HL-60/S4 (cell line): ENCODE measurements around the gene ARHGAP30.
"Not testable (repeated sequence)": the region's sequence is repeated elsewhere in the genome, so short reads cannot be mapped to it uniquely, and the experiment has no call there.

Experiments used
- in situ Hi-C: fragments of 300-500 bp; cut with MboI; formaldehyde crosslinking; loops from 2 replicates; pipeline ENCODE4 v1.14.3; 2022; ENCODE audit warnings: low sequenced_read_pairs

The ARHGAP30 gene, protein sequence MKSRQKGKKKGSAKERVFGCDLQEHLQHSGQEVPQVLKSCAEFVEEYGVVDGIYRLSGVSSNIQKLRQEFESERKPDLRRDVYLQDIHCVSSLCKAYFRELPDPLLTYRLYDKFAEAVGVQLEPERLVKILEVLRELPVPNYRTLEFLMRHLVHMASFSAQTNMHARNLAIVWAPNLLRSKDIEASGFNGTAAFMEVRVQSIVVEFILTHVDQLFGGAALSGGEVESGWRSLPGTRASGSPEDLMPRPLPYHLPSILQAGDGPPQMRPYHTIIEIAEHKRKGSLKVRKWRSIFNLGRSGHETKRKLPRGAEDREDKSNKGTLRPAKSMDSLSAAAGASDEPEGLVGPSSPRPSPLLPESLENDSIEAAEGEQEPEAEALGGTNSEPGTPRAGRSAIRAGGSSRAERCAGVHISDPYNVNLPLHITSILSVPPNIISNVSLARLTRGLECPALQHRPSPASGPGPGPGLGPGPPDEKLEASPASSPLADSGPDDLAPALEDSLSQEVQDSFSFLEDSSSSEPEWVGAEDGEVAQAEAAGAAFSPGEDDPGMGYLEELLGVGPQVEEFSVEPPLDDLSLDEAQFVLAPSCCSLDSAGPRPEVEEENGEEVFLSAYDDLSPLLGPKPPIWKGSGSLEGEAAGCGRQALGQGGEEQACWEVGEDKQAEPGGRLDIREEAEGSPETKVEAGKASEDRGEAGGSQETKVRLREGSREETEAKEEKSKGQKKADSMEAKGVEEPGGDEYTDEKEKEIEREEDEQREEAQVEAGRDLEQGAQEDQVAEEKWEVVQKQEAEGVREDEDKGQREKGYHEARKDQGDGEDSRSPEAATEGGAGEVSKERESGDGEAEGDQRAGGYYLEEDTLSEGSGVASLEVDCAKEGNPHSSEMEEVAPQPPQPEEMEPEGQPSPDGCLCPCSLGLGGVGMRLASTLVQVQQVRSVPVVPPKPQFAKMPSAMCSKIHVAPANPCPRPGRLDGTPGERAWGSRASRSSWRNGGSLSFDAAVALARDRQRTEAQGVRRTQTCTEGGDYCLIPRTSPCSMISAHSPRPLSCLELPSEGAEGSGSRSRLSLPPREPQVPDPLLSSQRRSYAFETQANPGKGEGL

DNA sequence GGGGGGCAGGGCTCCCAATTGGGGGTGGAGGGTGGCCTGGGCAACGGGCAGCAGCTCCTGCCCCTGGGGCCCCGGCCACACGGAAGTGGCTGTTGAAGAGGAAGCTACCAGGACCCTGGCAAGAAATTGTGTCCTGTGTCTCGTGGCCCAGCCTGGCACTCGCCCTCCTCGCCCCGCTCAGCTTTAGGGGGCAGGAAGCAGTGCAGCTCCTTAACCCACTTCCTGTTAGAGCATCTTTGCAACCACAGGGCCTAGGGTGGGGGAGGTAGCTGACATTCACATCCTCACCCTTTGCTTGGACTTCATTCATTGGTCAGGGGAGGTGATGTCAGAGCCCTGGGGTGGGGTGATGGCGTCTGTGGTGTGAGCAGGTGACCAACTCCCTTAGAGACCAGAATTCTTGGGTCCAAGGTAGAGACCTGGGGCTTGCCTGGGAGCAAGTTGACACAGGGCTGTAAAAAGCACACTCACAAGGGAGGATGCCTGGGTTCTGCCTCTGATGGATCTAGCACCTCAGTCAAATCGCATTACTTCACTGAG is at the start of gene ARHGAP30:
TSS of gene ARHGAP30 (minus strand) at position 161 of the 540 bp plus-strand sequence. CDS start 267 bp downstream, outside the sequence.
- in situ Hi-C loops = no loop called here

DNA sequence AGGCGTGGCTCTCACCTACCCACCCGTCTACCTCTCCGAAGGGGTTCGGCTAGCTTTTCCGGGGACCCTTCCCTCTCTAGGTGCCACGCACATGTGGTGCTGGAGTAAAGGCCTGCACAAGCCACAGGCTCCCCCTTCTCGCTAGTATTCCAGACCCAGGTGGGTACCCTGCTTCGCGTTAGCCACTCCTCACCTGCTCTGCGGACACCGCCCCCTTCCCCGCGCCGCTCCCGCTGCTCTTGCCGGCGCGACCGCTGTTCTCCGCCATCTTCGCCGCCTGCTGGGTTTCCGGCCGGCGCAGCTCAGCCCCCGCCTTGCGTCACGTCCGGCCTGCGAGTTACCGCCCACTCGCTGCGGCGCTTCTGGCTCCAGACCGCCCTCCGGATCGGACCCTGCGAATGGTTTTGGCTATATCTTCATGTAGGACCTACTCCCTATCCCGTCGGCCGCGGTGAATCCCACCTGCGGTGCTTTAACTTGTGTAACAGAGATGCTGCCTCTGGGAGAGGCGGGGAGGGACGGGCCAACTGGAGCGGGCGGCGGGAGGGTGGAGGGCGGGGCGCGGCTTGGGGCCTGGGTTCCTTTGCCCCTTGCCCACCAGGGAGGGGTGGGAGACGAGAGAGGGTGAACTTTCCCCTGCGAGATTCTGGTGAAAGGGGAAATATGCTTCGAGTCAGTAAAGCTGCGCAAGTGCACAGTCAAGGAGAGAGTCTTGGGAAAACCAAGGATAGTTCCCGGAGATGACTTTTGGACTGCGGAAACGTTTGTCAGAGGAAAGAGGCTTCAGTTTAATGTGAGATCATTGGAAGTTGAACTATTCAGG is 48.3 kb upstream of the ARHGAP30 start, which contains the start of the genes NIT1 and PFDN2:
TSS of gene NIT1 (plus strand) at position 347 of the 823 bp plus-strand sequence. CDS start at position 419, 72 bp downstream.
TSS of gene PFDN2 (minus strand) at position 279 of the 823 bp plus-strand sequence. CDS start at position 268, 11 bp downstream.
- in situ Hi-C loops = no loop called here

DNA sequence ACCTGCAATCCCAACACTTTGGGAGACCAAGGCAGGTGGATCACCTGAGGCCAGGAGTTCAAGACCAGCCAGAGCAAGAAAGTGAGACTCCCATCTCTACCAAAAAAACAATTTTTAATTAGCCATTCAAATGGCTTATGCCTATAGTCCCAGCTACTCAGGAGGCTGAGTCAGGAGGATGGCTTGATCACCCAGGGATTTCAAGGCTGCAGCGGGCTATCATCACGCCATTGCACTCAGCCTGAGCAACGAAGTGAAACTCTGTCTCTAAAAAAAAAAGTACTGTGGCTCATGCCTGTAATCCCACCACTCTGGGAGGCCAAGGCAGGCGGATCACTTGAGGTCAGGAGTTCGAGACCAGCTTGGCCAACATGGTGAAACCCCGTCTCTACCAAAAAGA is 46.3 kb upstream of the ARHGAP30 start:
- in situ Hi-C loops = not testable (repeated sequence)

DNA sequence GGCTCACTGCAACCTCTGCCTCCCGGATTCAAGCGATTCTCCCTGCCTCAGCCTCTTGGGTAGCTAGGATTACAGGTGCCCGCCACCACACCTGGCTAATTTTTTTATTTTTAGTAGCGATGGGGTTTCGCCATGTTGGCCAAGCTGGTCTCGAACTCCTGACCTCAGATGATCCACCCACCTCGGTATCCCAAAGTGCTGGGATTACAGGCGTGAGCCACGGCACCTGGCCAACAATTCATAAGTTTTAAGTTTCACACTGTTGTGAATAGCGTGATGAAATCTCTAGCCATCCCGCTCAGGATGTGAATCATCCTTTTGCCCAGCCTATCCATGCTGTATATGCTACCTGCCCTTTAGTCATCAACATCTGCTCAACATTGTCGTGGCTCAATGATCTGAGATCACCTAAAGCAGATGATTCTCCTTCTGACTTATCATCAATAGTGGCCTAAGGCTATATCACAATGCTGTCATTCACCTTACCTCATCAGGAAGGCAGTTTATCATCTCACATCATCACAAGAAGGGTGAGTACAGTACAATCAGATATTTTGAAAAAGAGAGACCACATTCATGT is 45.5 kb upstream of the ARHGAP30 start:
- in situ Hi-C loops = no loop called here

DNA sequence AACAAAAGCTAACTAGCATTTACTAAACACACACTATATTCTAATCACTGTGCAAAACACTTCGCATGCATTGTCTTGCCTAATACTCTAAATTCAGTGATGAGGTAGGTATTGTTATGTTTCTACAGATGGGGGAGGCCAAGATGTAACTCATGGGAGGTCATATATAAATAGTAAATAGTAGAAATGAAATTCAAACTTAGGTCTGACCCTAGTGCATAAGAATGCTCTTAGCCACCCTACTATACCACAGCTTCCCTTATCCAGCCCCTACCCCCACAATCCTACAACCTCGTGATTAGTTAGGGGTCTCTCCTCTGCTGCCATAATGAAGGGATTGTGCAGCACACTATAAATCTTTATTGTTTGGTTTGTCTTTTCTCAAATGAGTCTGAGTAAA is 44.9 kb upstream of the ARHGAP30 start:
- in situ Hi-C loops = no loop called here

DNA sequence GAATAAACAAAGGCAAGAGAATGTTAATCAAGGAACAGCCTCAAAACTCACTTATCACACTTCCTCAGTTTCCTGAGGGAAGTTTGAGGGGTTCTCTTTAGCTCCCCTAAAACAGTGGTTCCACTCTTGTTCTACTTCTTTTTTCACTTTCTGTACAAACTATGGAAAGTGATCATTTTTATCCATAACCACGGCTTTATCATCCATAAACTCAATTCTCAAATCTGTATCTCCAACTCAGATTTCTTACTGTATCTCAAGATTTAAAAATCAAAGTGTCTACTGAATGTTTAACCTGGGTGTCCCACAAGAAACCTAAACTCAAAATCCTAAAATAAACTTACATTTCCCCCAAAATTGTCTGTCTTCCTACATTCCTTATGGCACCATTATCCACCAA is 44.2 kb upstream of the ARHGAP30 start:
- in situ Hi-C loops = no loop called here

DNA sequence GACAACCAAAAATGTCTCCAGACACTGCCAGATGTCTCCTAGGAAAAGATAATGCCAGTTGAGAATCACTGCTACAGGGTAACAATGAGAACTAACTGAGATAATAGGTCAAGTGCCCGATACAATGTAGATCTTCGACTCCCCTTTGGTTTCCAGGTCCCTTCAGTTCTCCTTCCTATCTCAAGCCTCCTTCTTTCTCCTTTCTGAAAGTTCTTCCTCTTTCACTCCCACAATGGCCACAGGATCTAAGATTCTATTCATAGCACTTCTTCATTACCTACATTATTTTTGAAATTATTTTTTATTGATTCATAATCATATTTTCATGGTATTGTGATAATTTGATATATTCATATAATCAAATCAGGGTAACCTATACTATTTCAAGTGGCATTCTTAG is 41.8 kb upstream of the ARHGAP30 start:
- in situ Hi-C loops = no loop called here

DNA sequence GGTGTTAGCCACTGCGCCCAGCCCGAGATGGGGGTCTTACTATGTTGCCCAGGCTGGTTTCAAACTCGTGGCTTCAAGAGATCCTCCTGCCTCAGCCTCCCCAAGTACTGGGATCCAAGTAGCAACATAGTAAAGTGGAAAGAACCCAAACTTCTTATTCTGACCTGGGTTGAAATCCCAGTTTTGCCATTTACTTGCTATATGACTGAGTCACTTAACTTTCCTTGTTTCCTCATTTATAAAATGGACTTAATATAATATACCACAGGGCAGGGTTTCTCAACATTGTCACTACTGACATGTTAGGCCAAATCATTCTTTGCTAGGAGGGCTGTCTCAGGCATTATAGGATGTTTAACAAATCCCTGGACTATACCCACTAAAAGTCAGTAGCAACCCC is 41.4 kb upstream of the ARHGAP30 start:
- in situ Hi-C loops = no loop called here

DNA sequence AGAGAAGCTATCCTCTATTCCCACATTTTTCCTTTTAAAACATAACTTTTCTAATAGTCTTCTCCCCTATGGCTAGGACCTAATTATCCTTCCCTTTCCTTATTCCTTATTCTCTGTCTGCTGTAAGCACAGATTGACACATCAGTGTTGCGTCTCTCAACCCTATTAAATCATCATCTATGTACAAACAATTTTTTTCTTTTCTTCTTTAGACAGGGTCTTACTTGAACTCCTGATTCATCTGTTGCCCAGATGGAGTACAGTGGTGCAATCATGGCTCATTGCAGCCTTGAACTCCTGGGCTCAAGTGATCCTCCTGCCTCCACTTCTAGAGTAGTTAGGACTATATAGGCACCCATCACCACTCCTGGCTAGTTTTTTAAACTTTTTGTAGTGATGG is 36.7 kb upstream of the ARHGAP30 start:
- in situ Hi-C loops = loop anchor here (10.0 kb wide), 1 partner anchor 422 kb away; no protein-coding TSS in a partner anchor

DNA sequence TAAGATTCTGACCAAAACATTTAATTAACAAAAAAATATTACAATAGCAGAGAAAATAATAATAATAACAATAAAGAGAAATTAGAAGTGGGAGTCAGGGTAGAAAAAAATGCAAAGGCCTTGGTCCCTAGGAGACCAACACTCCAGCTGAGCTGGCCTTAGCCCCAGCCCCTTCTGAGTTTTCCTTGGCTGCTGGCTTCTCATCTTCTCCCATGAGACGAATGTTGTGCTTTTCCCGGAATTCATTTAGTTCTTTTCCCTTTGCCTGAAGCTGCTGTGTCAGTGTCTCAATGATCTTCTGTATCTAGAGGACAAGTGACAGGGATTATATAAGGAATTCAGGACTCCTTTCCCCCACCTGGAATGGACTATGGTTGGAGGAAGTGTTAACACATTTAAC is 30.9 kb upstream of the ARHGAP30 start:
- in situ Hi-C loops = loop anchor here (10.0 kb wide), 1 partner anchor 416 kb away; no protein-coding TSS in a partner anchor

DNA sequence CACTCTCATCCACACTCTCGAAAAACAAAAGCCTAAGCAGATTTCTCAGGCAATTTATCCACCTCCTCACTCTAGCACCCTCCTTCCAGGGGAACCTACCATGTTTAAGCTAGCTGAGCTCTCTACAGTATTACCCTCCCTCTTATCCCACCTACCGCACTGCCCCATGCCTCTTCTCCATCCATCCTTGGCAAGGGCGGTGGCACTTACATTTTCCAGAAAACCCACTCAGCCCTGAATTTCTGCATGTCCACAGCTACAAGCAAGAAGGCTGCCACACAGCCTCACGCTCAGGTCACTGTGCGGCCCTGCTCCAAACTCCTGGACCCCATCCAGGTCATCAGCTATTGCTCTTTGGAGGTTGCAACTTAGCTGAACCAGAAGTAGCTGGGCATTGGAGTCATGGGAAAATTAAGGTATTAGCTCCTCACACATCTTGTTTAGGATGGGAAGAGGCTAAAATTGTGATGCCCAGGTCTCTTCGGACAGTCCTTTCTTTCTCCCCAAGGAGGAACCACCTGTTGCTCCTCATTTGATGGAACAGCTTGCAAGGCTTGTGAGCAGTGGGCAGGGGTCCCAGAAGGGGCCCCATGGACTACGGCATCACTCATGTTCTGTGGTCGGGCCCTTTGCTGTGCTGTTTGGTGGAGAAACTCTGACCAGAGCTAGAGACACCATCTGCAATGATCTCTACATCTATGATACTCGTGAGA is 29.6 kb upstream of the ARHGAP30 start:
- in situ Hi-C loops = no loop called here

DNA sequence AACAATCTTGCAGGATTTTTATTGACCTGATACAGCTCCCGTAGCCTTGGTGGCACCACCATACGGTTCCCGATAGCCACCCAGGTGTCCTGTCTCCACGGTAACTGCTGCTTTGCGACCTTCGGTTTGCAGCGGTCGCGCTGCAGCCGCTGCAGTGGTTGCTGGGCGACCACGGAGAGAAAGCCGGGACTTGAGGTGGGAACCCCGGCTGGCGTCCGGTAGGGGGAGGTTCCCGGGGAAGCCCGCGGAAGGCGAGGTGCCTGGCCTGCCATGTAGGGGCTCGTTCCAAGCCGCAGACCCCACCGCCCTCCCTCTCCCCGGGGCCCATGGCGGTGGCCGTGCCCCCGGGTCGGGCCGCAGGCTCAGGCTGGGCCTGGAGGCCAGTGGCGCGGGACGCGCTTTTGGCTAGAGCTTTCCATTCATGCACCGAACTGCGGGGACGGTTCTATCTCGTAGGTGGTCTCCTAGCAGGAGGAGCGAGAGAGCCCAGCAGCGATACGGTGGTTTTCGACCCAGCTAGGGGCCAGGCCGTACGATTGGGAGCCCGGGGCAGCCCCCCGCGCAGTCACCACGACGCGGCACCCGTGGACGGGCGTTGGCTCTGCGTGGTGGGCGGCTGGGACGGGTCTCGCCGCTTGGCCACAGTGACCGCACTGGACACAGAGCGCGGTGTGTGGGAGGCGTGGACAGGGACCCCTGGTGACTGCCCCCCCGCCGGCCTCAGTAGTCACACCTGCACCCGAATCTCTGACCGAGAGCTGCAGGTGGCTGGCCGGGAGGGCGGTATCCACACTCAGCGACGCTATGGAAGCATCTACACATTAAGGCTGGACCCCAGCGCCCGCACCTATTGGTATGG is 28.7 kb upstream of the ARHGAP30 start, which contains the start of gene KLHDC9:
TSS of gene KLHDC9 (plus strand) at position 152 of the 859 bp plus-strand sequence. CDS start at position 327, 175 bp downstream.
- in situ Hi-C loops = no loop called here

DNA sequence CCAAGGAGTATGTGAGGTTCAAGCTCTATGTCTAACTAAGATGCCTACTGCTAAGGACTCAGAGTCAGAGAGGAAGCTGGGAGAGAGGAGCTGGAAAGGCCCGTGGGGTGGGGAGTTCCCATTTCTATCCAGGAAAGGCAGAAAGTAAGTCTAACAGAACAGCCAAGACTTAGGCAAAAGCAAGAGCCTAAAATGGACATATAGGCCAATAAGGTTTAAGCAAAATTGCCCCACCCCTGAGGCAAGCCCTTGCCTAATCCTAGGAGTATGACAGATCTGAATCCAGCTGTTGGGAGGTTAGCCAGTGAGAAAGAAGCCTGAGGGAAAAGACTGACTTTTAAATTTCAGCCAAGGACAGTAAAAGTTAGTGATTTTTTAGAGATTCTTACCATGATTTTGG is 26.8 kb upstream of the ARHGAP30 start:
- in situ Hi-C loops = no loop called here

DNA sequence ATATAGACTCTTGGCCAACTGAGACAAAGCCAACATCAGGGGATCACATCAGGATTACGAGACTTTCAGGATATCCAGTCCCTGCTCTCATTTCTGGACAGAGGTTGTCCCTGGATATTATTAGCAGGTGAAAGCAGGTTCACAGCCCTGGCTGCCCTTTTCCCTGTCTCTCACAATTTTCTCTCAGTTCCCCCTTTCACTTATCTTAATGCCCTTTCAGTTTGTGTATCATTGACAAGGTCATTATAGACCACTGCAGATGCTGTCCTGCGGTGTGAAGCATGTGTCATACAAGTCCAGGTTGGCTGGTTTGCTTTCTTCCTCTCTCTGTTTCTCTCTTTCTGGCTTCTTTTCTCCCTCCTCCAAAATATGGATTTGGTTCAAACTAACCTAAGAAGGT is 26.3 kb upstream of the ARHGAP30 start:
- in situ Hi-C loops = no loop called here

DNA sequence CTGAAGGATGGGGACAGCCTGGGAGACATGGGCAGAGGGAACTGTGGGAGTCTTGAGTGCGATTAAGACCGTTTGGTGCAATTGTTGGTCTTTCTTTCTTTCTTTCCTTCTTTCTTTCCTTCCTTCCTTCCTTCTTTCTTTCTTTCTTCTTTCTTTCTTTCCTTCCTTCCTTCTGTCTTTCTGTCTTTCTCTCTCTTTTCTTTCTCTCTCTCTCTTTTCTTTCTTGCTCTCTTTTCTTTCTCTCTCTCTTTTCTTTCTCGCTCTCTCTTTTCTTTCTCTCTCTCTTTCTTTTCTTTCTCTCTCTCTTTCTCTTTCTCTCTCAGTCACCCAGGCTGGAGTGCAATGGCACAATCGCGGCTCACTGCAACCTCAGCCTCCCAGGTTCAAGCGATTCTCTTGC is 25.5 kb upstream of the ARHGAP30 start:
- in situ Hi-C loops = no loop called here

DNA sequence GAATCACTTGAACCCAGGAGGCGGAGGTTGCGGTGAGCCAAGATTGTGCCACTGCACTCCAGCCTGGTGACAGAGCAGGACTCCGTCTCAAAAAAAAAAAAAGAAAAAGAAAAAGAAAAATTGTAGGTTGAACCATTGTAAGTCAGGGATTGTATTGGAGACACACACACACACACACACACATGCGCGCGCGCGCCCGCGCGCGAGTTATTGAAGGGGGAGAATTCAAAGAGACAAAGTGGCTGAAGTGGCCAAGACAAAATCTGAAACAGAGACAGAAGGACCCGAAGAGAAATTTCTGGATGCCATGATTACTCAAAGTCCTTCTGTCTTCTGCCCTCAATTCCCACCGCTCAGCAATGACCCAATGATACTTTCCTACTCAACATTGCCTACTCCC is 24.8 kb upstream of the ARHGAP30 start:
- in situ Hi-C loops = no loop called here

DNA sequence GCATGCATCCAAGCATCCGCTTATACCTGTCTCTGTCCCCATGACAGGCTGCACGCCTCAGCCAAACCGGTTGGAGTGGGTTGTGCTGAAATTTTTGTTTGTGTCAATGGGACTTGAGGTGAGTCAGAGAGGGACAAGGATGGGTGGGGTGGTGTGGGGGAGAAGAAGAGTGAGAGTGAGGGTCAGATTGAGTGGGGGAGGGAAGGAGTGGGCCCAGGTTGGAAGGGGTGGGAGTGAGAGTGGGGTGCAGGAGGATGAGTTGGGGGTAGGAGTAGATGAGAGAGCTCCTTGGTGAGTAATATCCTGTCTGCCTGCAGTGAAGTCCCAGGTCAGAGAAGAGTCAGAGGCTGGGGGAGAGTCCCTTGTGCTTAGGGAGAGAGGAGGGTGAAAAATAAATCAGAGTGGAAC is 22.9 kb upstream of the ARHGAP30 start:
- in situ Hi-C loops = no loop called here
